GM20000 (cell line): ENCODE data around the gene TRAPPC6A.

Experiments
- DNase-seq: peaks from one replicate; pipeline ENCODE4 v3.0.0; 2012; ENCODE audit warnings: low spot score
- CTCF ChIP-seq: IDR thresholded peaks from 2 replicates; pipeline ENCODE4 v1.5.1; 2012; ENCODE audit warnings: mild to moderate bottlenecking, control low read depth; ENCODE audit errors: extremely low read depth, missing control alignments

The TRAPPC6A gene

DNA sequence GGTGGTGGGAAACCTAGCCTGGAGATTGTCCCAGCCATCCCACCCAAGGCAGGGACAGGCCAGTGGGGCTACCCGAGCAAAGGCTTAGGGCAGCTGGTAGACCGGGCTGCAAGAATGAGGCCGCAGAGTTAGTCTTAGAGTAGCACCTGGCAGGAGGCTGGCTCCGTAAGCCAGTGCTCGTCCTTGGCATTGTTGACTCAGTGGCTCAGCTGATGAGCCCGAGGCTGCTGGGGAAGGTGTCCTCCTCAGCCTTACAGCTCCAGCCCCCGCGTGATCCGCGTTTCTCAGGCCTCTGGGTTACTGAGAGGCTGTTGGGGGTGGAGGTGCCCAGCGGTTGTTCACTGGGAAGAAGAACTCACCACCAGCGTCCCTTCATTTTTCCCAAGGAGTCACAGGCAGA, 60.4 kb downstream of the TRAPPC6A start:
- TF ChIP-seq CTCF, result no peak

GRCh38 chr19:45117167-45117594, 60.9 kb downstream of the TRAPPC6A start:
- DNase-seq, result peak; percentile 67
- no peak for TF ChIP-seq CTCF

More for the DNA sequence above, 60.4 kb downstream of the TRAPPC6A start:
- no peak for DNase-seq

DNA sequence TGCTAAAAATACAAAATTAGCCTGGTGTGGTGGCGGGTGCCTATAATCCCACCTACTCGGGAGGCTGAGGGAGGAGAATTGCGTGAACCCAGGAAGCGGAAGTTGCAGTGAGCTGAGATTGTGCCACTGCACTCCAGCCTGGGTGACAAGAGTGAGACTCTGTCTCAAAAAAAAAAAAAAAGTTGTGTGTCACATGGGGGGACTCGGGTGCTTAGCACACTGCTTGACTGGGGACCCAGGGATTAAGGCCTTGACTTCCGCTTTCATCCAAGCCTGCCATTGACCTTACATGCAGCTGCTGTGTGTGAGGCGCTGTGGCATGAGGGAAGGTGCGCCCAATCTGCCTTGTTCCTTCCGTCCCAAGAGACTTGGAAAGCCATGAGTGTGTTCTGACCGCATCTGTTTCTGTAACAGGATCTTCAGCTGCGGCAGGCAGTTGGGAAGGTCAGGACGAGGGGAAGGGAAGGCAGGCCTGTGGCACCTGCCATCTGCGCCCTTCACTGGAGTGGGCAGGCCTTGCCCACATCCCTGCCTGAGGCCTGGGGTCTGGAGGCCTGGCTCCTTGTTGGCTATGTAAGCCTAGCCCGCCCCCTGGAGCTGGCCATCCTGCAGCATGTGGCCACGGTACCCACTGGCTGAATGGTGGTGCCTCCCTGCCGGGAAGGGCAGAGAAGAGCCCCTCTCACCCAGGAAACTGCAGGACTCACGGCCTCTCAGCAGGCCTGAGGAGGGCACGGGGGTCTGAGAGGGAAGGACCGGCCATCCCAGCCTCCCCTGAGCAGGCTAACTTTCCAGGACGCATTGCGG, 62.0 kb downstream of the TRAPPC6A start:
- no peak for TF ChIP-seq CTCF
- no peak for DNase-seq

DNA sequence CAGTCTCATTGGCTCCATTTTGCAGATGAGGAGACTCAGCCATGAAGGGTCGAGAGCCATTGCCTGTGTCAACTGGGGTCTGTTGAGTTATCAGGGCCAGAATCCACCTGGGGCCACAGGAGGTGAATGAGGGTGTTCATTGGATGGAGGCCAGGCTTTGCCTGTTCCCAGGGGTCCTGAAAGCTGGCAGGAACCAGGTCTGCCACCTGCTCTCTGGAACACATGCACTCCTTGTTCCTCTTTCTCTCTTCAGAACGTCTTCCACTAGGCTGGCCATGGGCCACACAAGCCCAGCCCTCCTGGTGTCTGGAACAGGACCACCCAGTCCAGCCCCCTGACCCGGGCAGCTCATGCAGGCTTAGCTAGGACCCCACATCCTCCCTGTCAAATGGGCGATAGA, 63.9 kb downstream of the TRAPPC6A start:
- no peak for TF ChIP-seq CTCF
- no peak for DNase-seq

GRCh38 chr19:45113628-45114027, 64.4 kb downstream of the TRAPPC6A start:
- DNase-seq, result no peak
- no peak for TF ChIP-seq CTCF
